NCI-H2081 (cell line): ENCODE measurements around the gene FAT1.
A peak's percentile ranks its signal among the peaks of the same experiment; 100 is the strongest.

ENCODE experiments used
- DNase-seq, 2 experiments: peaks; one replicate each; lab custom pipeline; 2025; lab: John Stamatoyannopoulos, UW

FAT1 gene

DNA sequence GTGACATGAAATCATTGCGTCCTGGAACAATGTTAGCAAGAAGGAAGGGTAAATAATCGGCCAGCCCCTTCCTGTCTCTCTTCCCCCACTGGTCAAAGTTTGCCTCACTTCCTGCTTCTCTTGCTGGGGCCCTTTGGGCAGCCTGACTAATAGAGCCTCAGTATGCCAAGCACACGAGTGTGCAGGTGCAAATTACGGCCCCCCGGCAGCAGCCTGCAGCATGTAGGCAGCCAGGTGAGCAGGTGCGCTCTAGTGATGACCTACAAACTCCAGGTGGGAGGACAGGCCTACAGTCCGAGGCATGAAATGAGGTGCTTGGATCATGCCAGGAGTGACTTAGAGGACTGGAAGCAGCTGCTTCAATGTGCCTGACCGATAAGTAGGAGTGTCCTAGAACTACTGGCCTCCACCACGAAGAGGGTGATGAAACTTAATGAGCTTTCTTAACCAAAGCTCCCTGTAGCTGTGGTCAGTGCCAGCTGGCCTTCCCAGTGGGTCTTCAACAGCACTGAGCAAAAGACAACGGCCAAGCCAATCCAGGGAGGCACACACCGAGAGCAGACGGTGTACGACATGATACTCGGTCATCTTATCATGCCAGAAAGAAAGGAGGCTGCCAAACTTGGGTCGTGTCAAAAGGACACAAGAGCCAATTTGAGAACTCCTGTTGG lies 26.1 kb upstream of the FAT1 start:
- DNase-seq = no peak

DNA sequence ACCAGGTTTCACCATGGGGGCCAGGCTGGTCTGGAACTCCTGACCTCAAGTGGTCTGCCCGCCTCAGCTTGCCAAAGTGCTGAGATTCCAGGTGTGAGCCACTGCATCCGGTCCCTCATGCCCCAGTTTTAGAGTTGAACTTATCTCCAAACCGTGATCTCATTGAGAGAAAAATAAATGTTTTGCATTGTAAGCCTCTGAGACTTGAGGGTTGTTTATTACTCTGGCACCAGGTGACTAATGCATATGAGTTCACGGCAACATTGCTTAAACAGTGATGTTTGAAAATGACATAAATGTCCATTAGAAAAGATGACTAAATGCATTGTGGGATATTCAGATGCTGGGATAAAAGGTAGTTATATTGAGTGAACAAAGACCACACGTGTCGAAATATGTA lies 22.9 kb upstream of the FAT1 start:
- DNase-seq = no peak

DNA sequence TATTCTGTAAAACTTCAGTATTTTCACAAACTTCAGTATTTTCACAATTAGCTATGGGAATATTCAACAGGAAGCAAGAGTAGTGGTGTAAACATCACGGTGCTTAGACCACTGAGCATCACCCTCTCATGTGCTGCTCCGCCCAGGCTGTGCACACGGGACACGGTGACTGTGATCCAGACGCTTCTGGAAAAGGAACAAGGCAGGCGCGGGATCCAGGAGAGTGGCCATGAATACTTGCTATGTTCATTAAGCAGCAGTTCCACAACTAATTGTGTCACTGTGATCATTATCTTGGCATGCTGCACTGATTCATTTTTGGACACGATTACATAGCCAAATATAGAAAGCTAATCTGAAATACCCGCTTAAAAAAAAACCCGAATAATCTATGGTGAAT lies 19.6 kb upstream of the FAT1 start:
- no peak for DNase-seq

DNA sequence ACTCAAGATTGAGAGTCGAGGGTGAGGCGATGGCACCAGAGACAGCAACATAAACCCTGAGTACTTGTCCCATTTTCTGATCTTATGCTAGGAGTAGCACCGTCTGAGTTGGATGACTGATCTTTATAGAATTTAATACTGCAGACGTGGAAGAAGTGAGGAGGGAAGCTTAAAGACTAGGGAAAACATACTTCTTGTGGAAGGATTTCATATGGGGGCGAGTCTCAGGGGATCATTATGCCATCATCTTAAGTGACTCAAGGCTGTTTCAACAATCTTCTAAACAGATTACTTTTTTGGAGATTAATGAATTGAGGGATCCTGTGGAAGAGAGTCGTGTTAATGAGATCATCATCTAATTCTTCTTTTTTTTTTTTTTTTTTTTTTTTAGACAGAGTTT lies 17.2 kb upstream of the FAT1 start:
- DNase-seq = no peak

DNA sequence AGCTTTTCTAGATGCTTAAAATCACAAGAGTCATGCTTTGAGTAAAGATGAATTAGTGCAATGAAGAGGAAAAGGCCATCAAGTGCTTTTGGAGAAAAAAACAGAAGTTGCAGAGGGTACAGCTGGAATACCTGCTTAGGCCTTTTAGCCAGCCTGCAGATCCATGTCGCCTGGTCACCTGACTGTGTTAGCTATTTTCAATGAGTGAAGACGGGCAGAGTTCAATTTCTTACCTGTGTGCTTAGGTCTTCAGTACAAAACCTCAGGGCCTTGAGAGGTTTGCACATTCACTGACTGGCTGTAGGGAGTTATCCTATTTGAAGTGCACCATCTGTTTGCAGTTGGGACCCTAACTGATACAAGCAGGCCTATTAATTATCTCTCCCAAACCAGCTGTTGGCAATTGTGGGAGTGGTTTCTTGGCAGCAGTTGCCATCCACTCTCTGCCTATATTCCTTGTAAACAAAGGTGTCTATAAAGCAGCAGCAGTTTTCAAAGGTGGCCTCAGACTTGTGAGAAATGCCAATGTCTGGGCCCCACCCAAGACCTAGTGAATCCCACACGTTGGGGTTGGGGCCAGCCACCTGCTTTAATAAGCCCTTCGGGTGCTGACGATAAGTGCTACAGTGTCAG lies 16.3 kb upstream of the FAT1 start:
- no peak for DNase-seq

DNA sequence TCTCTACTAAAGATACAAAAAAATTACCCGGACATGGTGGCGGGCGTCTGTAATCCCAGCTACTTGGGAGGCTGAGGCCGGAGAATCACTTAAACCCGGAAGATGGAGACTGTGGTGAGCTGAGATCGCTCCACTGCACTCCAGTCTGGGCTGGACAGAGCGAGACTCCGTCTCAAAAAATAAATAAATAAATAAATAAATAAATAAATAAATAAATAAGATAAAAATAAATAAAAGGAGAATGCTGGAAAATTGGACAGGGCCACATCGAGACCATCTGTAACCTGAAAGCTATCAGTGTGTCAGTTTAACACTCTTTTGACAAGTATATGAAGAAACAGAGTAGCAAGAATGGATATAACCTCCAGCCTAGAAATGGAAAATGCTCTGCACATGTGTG lies 15.7 kb upstream of the FAT1 start:
- DNase-seq = no peak

DNA sequence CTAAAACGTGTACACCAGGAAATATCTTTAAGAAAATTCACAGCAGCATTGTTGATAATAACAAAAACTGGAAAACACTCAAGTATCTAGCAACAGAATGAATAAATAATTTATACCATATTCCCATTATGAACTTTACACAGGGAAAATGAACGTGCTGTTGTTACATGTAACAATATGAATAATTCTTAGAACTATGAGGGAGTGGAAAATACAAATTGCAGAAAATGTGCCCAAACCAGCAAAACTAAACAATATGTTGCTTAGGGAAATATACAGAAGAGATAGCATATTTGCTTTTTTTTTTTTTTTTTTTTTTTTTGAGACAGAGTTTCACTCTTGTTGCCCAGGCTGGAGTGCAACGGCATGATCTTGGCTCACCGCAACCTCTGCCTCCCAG lies 14.8 kb upstream of the FAT1 start:
- no peak for DNase-seq

DNA sequence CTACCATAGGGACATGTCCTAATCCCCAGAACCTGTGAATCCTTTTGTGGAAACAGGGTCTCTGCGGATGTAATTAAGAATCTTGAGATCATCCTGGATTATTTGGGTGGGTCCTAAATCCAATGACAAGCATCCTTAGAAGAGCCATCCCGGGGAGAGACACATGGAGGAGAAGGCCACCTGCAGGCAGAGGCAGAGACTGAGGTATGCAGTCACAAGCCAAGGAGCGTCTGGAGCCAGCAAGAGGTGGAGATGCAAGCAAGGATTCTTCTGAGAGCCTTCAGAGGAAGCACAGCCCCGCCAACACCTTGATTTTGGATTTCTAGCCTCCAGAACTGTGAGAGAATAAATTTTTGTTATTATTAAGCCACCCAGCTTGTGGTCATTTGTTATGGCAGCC lies 13.8 kb upstream of the FAT1 start:
- DNase-seq = no peak

DNA sequence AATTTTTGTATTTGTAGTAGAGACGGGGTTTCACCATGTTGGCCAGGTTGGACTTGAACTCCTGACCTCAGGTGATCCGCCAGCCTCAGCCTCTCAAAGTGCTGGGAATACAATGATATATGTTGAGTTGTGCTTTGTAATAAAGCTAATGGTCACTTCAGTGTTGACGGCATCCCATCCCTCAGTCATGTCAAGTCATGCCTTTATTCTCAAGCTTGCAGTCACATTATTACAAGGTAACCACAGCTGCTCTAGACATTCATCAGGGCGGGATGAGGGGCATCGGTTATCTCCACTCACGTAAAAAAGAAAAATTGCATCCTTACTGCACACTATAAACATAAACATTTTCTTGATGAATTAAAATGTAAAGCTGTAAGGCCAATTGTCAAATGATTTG lies 12.8 kb upstream of the FAT1 start:
- no peak for DNase-seq

DNA sequence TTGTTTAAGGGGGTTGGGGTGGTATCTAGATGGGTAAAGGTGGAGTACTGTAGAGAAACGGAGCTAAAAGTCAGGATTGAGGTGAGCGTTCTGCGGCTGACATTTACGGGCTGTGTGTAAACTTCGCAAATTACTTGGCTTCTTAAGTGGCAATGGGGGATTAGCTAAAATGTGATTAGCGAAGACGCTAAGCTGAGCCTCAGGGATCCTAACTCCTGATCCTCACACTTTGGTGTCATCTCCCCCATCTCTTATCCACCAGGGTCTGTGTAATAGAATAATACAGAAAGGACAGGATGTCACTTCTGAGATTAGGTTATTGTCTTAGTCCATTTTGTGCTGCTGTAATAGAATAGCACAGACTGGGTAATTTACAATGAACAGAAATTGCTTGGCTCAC lies 10.6 kb upstream of the FAT1 start:
- no peak for DNase-seq

DNA sequence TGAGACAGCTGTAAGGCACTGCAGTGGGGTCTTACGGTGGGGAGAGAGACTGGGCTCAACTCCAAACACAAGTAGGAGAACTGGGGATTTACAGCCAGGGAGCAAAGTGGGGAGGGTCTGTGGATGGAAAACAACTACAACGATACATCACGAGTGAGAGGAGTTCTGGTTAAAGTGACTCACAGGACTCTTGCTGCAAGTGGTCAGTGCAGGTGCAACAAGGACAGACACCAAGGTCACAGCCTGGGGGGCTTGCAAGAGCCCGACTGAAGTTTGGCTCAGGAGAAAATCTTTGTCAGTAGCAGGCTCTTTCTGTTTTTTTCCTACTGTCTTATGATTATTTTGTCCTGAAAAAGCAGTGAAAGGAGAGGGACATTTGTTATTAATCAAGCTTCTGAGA lies 10.1 kb upstream of the FAT1 start:
- DNase-seq = no peak

DNA sequence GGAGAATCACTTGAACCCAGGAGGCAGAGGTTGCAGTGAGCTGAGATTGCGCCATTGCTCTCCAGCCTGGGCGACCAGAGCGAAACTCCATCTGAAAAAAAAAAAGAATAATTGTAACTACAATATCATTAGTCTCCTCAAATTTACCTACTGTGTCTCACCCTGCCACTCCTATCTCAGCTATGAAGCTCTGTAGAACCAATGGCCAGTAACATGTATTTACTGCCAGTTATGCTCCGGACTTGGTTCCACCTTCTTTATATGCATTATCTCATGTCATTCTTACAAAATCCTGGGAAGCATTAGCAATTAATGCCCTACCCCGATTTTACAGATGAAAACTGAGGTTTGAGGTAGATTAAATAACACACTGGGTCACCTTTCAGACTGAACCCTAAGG lies 7.0 kb upstream of the FAT1 start:
- no peak for DNase-seq

DNA sequence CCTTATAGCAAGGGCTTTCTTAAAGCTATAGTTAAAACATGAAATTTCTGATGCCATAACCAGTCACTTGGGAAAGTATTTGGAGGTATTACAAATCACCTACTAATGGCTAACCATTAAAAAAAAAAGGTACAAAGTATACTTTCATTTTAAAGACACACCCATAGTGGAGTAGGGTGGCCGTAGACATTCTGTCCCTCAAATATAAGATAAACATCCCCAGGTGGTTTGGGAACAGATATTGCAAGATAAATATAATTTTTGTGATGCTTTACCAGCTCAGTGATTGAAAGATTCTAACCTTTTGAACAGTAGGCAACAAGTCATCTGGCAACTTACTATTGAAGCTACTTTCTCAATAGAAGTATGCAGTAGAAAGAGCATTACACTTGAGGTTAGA lies 6.2 kb upstream of the FAT1 start:
- DNase-seq = no peak

DNA sequence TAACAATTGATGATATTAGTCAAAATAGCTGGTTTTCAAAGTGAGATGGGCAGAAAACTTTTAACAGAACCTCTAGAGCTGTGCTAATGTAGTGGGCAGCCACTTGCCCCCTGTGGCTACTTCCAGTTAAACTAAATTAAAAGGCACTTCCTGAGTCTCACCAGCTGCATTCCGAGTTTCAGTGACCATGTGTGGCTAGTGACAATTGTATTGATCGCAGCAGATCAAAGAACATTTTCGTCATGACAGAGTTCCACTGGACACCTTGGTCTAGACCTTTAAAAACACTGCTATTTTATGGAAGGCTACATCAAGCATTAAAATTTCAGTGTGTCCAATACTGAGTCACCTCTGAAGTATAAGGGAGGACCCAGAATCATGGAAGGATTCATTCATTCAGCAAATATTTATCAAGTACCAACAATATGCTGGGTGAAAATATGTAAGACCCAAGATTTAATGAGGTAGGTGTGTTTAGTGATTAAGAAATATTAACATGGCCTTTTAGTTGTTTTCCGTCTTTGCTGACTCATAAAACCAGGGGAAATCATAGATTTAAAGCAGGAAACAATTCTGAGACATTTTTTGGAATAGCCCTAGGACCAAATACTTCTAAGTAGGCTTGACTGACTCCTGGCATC lies 5.1 kb upstream of the FAT1 start:
- DNase-seq = no peak

DNA sequence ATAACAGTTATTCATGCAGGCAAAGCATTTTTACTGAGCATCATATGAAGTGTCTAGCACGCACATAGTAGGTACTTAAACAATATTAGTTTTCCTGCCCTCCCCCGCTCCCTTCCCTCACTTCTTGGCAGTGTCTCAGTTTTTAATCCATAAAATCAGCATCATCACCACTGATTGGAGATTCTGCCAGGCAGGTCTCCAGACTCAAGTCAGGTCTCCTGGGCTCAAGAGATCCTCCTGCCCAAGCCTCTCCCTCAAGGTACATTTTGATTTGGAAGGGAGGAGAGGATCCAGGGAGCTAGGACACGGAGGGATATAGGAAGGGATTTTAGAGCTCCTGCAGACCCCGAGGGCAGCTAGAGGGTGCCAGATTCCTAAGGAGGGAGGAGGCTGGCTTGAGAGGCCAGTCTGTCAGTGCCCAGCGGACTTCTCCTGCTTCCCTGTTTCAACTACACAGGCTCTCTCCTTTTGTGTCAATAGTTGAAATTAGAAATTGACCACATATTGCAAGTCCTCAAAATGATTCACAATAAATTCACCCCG lies 4.4 kb upstream of the FAT1 start:
- no peak for DNase-seq

DNA sequence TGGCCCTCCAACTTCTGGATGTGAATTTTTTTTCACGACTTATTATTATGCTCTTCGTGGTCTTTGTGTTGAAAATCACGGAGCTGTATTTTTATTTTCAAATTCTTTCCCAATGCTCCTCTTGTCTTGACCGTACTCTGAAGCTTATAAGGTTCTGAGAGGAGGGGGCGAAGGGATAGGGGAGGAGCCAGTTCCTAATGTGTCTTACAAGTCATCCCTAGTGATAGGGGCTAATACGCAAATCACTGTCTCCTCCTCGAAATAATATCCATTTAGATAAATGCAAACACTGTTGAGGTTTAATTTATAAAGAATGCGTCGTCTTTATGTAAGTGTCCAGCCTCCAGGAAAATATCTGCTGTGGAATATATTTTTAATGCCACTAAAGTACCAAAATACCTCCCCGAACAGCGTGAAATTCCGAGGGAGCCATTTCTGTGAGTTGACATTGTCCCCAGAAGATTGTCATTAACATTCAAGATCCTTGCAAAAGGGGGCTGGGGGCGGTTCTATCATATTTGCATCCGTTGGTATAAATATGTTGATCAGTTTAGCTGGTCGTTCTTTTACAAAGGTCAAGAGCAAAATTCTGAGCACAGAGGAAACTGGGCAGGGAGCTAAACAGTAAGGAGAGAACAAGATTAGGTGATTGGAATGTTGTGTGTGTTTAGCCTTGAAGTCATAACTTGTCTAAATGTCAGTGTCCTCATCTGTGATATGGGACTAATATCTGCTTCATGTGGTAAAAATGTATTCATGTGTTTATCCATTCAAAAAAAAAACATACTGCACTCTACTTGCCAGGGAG lies 3.7 kb upstream of the FAT1 start:
- no peak for DNase-seq

DNA sequence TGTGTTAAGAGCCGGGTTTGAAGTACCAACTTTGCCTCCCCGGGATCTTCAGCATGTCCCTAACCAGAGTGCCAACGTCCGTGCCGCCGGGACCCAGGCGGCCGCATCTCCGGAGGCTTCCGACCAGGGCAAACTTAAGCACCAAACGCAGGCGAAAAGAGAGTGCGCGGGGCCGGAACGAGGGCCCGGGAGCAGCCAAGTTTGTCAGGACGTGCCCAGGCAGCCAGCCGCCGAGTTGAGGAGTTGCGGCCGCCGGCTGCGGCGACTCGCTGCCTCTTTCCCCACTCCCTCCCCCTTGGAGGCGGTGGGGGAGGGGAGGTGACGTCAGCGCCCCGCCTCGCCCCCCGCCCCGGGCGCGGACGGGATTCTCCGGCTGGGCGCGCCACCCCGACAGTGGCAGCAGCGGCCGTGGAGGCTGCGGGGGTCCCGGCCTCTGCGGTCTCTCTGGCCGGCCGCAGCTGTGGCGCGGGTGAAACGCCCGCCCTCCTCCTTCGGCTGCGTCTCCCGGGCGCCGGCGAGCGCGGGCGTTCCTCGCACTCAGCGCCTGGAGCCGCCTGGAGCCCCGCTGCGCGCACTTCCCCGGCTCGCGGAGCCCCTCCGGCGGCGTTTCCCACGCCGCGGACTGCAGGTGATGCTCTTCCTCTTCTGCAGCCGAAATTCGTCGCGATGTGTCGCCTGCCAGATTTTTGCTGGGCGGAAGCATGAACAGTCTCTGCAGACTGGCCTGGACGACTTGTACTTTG lies 2.9 kb upstream of the FAT1 start:
- DNase-seq = peak; percentile 13 to 49

DNA sequence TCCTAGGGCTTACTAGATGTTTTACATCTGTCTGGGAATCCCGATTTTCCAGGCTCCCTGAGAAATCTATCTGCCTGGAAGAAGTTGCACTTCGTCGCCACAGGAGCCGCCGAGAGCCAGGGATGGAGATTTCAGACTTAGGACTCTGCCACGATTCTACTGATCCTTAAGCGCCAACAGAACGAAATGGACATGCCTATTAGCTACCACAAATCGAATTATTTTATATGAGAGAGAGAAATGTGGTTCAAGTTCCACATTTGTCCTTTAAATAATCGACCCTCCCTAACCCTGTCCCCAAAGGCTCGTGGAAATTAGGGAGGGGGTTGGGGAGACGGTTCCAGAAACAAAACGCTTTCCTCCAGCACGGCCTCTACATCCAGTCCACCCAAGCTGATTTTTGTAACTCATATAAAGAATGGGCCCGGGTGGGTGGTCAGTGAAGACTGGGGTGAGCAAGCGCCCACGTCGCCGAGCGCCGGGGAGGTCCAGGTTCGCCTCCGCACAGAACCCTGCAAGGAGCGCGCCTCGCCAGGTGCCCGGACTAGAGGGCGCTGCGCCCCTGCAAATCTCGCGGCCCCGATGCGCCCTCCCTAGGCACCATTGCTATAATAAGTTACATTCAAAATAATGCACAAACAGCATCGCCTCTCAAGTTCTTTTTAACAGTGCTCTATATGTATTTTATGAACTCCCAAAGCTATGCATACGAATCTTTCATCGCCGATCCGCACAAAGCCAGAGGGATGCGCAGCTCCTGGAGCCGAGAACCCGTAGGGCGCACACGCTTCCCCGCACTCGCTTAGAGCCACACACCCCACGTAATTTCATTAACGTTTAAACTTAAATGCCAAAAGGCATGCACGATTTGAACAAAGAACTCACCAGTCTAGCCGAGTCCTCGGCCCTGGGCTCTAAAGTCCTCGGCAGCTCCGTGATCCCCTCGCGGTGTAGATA lies 2.1 kb upstream of the FAT1 start:
- peak; percentile 36 to 53 for DNase-seq

DNA sequence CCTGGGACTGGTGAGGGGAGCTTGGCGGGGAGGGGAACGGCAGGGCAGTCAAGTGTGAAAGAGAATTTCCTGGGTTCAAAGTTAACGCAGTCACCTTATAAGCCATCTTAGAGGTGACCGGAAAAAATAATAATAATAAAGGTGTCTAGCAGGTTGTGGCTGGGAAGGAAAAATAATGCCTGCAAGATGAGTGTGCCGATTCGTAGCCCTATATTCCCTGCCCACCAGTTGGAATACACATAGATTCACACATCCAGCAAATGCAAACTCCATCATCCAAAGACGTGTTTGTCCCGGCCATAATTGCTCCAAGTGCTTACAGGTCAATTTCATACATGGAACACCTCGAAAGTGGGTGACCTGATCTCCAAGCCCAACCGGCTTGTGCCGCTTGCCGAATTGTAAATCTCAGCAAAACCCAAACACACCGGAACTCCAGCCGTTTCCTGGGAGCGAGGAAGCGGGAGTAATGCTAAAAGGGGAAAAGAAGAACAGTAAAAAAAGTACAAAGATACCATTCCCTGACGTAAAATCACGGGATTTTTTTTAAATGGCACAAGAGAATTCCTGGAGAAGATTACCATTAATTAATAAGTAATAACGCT lies 1.3 kb upstream of the FAT1 start:
- no peak for DNase-seq
